Prostate gland (tissue), 2 donors: ENCODE measurements around the gene HS3ST6.

Source experiments
- POLR2A ChIP-seq: fragments of 450-650 bp; IDR thresholded peaks from one replicate; pipeline ENCODE4 v1.6.1; 2016; ENCODE audit warnings: antibody characterized with exemption, mild to moderate bottlenecking
- POLR2AphosphoS5 ChIP-seq: sonication (generic); formaldehyde crosslinking; IDR thresholded peaks from one replicate; pipeline ENCODE4 v1.6.1; 2017; ENCODE audit warnings: antibody characterized with exemption
- TF ChIP-seq, protein P1 (sequence below), 4 experiments: fragments of 200-600 bp in 2 of 4; fragments of 450-650 bp in 2 of 4; sonication (generic) in 2 of 4; IDR thresholded peaks; 1 replicate in 3 of 4; 2 replicates in 1 of 4; pipeline ENCODE4 v1.5.1; 2016 to 2019; ENCODE audit warnings: antibody characterized with exemption in 4 of 4, mild to moderate bottlenecking in 2 of 4, moderate library complexity in 2 of 4

GRCh38 chr16:1876468-1876867 lies 41.7 kb downstream of the HS3ST6 start:
- TF ChIP-seq, protein P1, sequence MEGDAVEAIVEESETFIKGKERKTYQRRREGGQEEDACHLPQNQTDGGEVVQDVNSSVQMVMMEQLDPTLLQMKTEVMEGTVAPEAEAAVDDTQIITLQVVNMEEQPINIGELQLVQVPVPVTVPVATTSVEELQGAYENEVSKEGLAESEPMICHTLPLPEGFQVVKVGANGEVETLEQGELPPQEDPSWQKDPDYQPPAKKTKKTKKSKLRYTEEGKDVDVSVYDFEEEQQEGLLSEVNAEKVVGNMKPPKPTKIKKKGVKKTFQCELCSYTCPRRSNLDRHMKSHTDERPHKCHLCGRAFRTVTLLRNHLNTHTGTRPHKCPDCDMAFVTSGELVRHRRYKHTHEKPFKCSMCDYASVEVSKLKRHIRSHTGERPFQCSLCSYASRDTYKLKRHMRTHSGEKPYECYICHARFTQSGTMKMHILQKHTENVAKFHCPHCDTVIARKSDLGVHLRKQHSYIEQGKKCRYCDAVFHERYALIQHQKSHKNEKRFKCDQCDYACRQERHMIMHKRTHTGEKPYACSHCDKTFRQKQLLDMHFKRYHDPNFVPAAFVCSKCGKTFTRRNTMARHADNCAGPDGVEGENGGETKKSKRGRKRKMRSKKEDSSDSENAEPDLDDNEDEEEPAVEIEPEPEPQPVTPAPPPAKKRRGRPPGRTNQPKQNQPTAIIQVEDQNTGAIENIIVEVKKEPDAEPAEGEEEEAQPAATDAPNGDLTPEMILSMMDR (IDR thresholded peaks at IDR 0.05) = no peak
- TF ChIP-seq POLR2A (no peak), POLR2AphosphoS5 (no peak)
